Fibroblast of mammary gland (primary cell): ENCODE data around the gene KLRK1.
"Not testable (repeated sequence)": the region's sequence is repeated elsewhere in the genome, so short reads cannot be mapped to it uniquely, and the experiment has no call there.

Experiments
- DNase-seq: peaks from one replicate; pipeline ENCODE4 v3.0.0-alpha.2; 2010; ENCODE audit warnings: low read depth
- H3K4me3 ChIP-seq: 2 replicates; pipeline ENCODE4 v1.5.1; 2011; ENCODE audit warnings: low read depth, mild to moderate bottlenecking, low read length, moderate library complexity; ENCODE audit not compliant: control insufficient read depth
- CTCF ChIP-seq: conservative IDR thresholded peaks from 2 replicates; pipeline ENCODE4 v1.5.1; 2011; ENCODE audit warnings: low read depth, low read length, inconsistent platforms; ENCODE audit not compliant: control insufficient read depth, insufficient read depth

KLRK1 gene

GRCh38 chr12:10384191-10384590, 5.7 kb downstream of the KLRK1 start:
- H3K4me3 ChIP-seq: no peak overlapping the region
- no peak for DNase-seq
- no peak for TF ChIP-seq CTCF

DNA sequence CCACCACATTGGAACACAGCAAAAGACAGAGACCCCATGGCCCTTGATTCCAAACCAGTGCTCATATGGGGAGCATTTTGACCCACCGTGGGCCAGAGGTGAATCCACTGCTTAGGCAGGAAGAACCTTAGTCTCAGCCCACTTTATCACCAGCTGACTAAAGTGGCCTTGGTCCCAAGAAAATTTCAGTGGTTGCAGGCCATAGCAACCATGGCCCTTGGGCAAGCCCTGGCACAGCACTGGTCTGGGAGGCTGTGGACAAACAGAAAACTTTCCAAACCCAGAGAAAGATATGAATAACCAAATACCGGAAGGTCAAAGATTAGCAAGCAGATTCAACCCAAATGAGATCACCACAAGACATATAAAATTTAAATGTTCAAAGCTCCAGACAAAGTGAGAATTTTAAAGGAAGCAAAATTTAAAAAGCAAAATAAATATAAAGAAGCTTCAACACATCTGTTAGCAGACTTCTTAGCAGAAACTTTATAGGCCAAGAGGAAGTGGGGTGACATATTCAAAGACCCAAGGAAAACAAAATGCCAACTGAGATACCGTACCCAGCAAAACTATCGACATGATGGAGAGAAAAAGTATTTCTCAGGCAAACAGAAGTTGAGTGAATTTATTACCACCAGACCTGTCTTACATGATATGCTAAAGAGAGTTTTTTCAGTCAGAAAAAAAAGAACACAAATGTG, 7.8 kb downstream of the KLRK1 start:
- no peak for DNase-seq
- no peak for TF ChIP-seq CTCF
- no peak overlapping the region for H3K4me3 ChIP-seq

- DNase-seq: not testable (repeated sequence)
These were observed 11.1 kb downstream of the KLRK1 start for GRCh38 chr12:10378737-10379136.

GRCh38 chr12:10374624-10375018, 15.2 kb downstream of the KLRK1 start:
- TF ChIP-seq CTCF: no peak
- H3K4me3 ChIP-seq: no peak overlapping the region
- DNase-seq: no peak

More at GRCh38 chr12:10378737-10379136, 11.1 kb downstream of the KLRK1 start:
- not testable (repeated sequence) for H3K4me3 ChIP-seq

GRCh38 chr12:10372559-10372958, 17.3 kb downstream of the KLRK1 start:
- no peak overlapping the region for H3K4me3 ChIP-seq
- TF ChIP-seq CTCF: no peak
- no peak for DNase-seq

GRCh38 chr12:10371893-10372535, 17.8 kb downstream of the KLRK1 start:
- H3K4me3 ChIP-seq, DNase-seq: not testable (repeated sequence)

DNA sequence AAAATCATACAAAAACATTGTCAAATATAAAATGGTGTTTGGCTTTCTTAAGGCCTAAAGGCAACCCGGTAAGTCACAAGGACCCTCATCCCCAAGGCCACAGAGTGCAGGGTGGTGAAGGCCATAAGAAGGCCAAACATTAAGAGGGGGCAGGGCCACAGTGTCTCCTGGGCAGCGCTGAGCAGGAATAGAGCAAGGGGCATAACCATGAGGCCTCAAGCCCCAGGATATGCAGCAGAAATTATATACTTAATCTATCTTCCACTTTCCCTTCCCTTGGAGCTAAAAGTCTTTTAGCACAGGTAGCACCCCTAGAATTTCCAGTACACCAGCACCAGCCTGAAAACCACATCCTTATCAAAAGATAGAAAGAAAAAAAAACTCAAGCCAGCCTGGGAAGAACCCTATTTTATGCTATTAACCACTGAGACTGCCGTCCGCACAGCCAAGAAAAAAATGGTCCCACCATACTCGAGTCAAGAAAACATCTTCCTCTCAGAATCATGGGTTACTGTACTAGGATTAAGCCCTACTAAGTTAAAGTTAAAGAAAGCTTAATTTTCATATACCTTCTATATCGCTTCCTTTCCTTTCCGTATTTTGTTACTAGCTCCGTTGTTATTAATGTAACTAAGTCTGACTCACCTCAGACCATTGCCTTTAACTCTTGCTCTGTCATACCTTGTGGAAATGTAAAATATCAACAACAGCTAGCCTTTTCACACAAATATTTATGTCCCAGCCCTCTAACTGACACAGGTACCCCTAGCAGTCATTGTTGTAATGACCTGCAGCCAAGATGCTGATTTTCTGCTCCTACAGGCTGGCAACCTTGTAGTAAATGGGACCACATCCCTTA, 20.1 kb downstream of the KLRK1 start:
- no peak for DNase-seq
- H3K4me3 ChIP-seq: no peak overlapping the region
- TF ChIP-seq CTCF: no peak
